Cardiac septum (tissue), 1 donor: ENCODE measurements around the gene PLA2G10. TPM values are rescaled to one million over a fixed set of nuclear protein-coding genes. Genes with fewer than 3 reads are reported as not detected.
"Not testable (repeated sequence)": the region's sequence is repeated elsewhere in the genome, so short reads cannot be mapped to it uniquely, and the experiment has no call there.

ENCODE experiments used
- DNase-seq: peaks from one replicate; pipeline ENCODE4 v3.0.0-alpha.2; 2020; ENCODE audit warnings: low spot score
- intact Hi-C: fragments of 100-400 bp; cut with DNase I; formaldehyde crosslinking; loops from one replicate; pipeline ENCODE4 v1.14.0; 2022
- long read RNA-seq: library from polyadenylated mRNA; unstranded; transcript quantifications from one replicate; pipeline ENCODE4 v2.0.0, GENCODE V29; 2021
- total RNA-seq: library from RNA; stranded (reverse); fragmentation: NEBNext Ultra II Directional; extraction: Animal tissue kit (Norgen Biotek cat#: 25700); gene quantifications from one replicate; pipeline ENCODE4 v1.2.1, GENCODE V29; 2021
- donor health status: DM: no; HTN: no; CAD: no.

Gene PLA2G10
- not detected for total RNA-seq
- long read RNA-seq, partial matches to known transcripts, result 0 of 2 reads
- long read RNA-seq, other reads (novel, unspliced or antisense), result 2 of 2 reads

- intact Hi-C loops, DNase-seq: not testable (repeated sequence)
Observed at GRCh38 chr16:14694129-14694528, at the start of gene PLA2G10. PLA2G10 (minus strand) TSS chr16:14694308; CDS start chr16:14694229, 79 bp downstream.

- intact Hi-C loops, DNase-seq: not testable (repeated sequence)
Observed at GRCh38 chr16:14742273-14743128, 48.4 kb upstream of the PLA2G10 start, which contains the start of gene NPIPA2. NPIPA2 (plus strand) TSS chr16:14742533; CDS start chr16:14748066, 5,533 bp downstream.

- intact Hi-C loops, DNase-seq: not testable (repeated sequence)
Observed at GRCh38 chr16:14741794-14742193, 47.7 kb upstream of the PLA2G10 start.

GRCh38 chr16:14740832-14741385, 46.8 kb upstream of the PLA2G10 start:
- intact Hi-C loops, DNase-seq: not testable (repeated sequence)

GRCh38 chr16:14733233-14733632, 39.1 kb upstream of the PLA2G10 start:
- intact Hi-C loops, DNase-seq: not testable (repeated sequence)

- intact Hi-C loops, DNase-seq: not testable (repeated sequence)
Observed at GRCh38 chr16:14703156-14704011, 9.3 kb upstream of the PLA2G10 start, which contains the start of gene NPIPA3. NPIPA3 (plus strand) TSS chr16:14703411; CDS start chr16:14708944, 5,533 bp downstream.

GRCh38 chr16:14702672-14703071, 8.6 kb upstream of the PLA2G10 start:
- intact Hi-C loops, DNase-seq: not testable (repeated sequence)

GRCh38 chr16:14701859-14702258, 7.8 kb upstream of the PLA2G10 start:
- intact Hi-C loops, DNase-seq: not testable (repeated sequence)

GRCh38 chr16:14685870-14686793, 8.0 kb downstream of the PLA2G10 start:
- intact Hi-C loops, DNase-seq: not testable (repeated sequence)

GRCh38 chr16:14682121-14682520, 12.0 kb downstream of the PLA2G10 start:
- intact Hi-C loops, result no loop called here
- DNase-seq, result no peak

GRCh38 chr16:14681115-14681514, 13.0 kb downstream of the PLA2G10 start:
- intact Hi-C loops, result no loop called here
- no peak for DNase-seq

GRCh38 chr16:14680396-14680795, 13.7 kb downstream of the PLA2G10 start:
- intact Hi-C loops, result not testable (repeated sequence)

GRCh38 chr16:14678748-14679497, 15.2 kb downstream of the PLA2G10 start:
- DNase-seq, result no peak
- intact Hi-C loops, result no loop called here

More at GRCh38 chr16:14680396-14680795, 13.7 kb downstream of the PLA2G10 start:
- not testable (repeated sequence) for DNase-seq

- DNase-seq, result no peak
- intact Hi-C loops, result no loop called here
Observed at GRCh38 chr16:14677627-14678026, 16.5 kb downstream of the PLA2G10 start.

GRCh38 chr16:14676633-14677032, 17.5 kb downstream of the PLA2G10 start:
- intact Hi-C loops, result no loop called here
- DNase-seq, result no peak

- no peak for DNase-seq
- intact Hi-C loops, result no loop called here
Observed at GRCh38 chr16:14672403-14672971, 21.6 kb downstream of the PLA2G10 start.

GRCh38 chr16:14669776-14670175, 24.3 kb downstream of the PLA2G10 start:
- DNase-seq, result no peak
- intact Hi-C loops, result no loop called here
